UCSD-AML1 (cell line): ENCODE measurements around the gene USP21.
"Not testable (repeated sequence)": the region's sequence is repeated elsewhere in the genome, so short reads cannot be mapped to it uniquely, and the experiment has no call there.

Experiments
- DNase-seq: peaks from one replicate; lab custom pipeline; 2025; ENCODE audit not compliant: unreplicated experiment; lab: John Stamatoyannopoulos, UW

USP21 gene, protein sequence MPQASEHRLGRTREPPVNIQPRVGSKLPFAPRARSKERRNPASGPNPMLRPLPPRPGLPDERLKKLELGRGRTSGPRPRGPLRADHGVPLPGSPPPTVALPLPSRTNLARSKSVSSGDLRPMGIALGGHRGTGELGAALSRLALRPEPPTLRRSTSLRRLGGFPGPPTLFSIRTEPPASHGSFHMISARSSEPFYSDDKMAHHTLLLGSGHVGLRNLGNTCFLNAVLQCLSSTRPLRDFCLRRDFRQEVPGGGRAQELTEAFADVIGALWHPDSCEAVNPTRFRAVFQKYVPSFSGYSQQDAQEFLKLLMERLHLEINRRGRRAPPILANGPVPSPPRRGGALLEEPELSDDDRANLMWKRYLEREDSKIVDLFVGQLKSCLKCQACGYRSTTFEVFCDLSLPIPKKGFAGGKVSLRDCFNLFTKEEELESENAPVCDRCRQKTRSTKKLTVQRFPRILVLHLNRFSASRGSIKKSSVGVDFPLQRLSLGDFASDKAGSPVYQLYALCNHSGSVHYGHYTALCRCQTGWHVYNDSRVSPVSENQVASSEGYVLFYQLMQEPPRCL

DNA sequence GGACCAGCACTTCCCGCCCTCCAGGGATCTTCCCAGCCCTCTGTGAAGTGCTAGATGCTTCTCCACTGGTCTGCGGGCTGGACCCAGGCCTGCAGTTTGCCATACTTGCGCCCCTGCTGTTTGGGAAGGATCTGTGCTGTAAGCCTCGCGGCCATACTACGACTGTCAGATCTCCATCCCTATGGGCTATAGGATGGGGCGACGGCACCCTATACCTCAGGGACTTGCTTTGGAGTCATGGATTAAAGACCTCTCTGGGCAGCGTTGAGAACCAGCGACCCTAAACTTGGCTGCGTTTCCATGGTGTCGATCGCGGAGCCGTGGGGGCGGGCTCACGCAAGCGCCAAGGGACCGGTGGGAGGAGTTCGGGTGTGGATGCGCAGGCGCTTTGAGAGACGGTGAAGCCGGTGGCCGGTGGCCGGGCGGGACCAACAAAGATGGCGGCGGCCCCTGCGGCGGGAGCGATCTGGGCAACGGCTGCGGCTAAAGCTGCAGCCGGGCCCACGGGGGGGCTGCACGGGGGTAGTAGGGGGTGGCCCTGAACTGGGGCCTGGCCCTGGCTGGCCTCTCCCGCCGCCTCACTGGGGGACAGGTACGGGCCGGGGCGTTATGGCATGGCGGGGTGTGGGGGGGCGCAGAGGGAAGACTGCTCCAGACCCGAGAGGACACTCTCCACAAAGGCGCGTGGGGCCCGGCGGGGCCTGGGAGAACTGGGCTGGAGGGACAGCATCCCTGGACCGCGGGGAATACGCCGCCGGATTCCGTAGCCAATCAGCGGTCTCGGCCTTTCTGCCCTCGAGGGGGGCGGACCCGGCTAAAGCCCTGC, at the start of gene USP21:
TSS of gene USP21 (plus strand) at position 414 of the 826 bp plus-strand sequence. CDS start 1,141 bp downstream, outside the sequence.
- DNase-seq: peak; percentile 90

DNA sequence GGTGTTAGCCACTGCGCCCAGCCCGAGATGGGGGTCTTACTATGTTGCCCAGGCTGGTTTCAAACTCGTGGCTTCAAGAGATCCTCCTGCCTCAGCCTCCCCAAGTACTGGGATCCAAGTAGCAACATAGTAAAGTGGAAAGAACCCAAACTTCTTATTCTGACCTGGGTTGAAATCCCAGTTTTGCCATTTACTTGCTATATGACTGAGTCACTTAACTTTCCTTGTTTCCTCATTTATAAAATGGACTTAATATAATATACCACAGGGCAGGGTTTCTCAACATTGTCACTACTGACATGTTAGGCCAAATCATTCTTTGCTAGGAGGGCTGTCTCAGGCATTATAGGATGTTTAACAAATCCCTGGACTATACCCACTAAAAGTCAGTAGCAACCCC, 48.2 kb upstream of the USP21 start:
- DNase-seq: no peak

DNA sequence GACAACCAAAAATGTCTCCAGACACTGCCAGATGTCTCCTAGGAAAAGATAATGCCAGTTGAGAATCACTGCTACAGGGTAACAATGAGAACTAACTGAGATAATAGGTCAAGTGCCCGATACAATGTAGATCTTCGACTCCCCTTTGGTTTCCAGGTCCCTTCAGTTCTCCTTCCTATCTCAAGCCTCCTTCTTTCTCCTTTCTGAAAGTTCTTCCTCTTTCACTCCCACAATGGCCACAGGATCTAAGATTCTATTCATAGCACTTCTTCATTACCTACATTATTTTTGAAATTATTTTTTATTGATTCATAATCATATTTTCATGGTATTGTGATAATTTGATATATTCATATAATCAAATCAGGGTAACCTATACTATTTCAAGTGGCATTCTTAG, 47.8 kb upstream of the USP21 start:
- no peak for DNase-seq

DNA sequence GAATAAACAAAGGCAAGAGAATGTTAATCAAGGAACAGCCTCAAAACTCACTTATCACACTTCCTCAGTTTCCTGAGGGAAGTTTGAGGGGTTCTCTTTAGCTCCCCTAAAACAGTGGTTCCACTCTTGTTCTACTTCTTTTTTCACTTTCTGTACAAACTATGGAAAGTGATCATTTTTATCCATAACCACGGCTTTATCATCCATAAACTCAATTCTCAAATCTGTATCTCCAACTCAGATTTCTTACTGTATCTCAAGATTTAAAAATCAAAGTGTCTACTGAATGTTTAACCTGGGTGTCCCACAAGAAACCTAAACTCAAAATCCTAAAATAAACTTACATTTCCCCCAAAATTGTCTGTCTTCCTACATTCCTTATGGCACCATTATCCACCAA, 45.4 kb upstream of the USP21 start:
- DNase-seq: no peak

DNA sequence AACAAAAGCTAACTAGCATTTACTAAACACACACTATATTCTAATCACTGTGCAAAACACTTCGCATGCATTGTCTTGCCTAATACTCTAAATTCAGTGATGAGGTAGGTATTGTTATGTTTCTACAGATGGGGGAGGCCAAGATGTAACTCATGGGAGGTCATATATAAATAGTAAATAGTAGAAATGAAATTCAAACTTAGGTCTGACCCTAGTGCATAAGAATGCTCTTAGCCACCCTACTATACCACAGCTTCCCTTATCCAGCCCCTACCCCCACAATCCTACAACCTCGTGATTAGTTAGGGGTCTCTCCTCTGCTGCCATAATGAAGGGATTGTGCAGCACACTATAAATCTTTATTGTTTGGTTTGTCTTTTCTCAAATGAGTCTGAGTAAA, 44.7 kb upstream of the USP21 start:
- no peak for DNase-seq

DNA sequence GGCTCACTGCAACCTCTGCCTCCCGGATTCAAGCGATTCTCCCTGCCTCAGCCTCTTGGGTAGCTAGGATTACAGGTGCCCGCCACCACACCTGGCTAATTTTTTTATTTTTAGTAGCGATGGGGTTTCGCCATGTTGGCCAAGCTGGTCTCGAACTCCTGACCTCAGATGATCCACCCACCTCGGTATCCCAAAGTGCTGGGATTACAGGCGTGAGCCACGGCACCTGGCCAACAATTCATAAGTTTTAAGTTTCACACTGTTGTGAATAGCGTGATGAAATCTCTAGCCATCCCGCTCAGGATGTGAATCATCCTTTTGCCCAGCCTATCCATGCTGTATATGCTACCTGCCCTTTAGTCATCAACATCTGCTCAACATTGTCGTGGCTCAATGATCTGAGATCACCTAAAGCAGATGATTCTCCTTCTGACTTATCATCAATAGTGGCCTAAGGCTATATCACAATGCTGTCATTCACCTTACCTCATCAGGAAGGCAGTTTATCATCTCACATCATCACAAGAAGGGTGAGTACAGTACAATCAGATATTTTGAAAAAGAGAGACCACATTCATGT, 44.1 kb upstream of the USP21 start:
- no peak for DNase-seq

DNA sequence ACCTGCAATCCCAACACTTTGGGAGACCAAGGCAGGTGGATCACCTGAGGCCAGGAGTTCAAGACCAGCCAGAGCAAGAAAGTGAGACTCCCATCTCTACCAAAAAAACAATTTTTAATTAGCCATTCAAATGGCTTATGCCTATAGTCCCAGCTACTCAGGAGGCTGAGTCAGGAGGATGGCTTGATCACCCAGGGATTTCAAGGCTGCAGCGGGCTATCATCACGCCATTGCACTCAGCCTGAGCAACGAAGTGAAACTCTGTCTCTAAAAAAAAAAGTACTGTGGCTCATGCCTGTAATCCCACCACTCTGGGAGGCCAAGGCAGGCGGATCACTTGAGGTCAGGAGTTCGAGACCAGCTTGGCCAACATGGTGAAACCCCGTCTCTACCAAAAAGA, 43.3 kb upstream of the USP21 start:
- not testable (repeated sequence) for DNase-seq

DNA sequence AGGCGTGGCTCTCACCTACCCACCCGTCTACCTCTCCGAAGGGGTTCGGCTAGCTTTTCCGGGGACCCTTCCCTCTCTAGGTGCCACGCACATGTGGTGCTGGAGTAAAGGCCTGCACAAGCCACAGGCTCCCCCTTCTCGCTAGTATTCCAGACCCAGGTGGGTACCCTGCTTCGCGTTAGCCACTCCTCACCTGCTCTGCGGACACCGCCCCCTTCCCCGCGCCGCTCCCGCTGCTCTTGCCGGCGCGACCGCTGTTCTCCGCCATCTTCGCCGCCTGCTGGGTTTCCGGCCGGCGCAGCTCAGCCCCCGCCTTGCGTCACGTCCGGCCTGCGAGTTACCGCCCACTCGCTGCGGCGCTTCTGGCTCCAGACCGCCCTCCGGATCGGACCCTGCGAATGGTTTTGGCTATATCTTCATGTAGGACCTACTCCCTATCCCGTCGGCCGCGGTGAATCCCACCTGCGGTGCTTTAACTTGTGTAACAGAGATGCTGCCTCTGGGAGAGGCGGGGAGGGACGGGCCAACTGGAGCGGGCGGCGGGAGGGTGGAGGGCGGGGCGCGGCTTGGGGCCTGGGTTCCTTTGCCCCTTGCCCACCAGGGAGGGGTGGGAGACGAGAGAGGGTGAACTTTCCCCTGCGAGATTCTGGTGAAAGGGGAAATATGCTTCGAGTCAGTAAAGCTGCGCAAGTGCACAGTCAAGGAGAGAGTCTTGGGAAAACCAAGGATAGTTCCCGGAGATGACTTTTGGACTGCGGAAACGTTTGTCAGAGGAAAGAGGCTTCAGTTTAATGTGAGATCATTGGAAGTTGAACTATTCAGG, 41.3 kb upstream of the USP21 start, which contains the start of the genes NIT1 and PFDN2:
TSS of gene NIT1 (plus strand) at position 347 of the 823 bp plus-strand sequence. CDS start at position 419, 72 bp downstream.
TSS of gene PFDN2 (minus strand) at position 279 of the 823 bp plus-strand sequence. CDS start at position 268, 11 bp downstream.
- DNase-seq: peak; percentile 87

DNA sequence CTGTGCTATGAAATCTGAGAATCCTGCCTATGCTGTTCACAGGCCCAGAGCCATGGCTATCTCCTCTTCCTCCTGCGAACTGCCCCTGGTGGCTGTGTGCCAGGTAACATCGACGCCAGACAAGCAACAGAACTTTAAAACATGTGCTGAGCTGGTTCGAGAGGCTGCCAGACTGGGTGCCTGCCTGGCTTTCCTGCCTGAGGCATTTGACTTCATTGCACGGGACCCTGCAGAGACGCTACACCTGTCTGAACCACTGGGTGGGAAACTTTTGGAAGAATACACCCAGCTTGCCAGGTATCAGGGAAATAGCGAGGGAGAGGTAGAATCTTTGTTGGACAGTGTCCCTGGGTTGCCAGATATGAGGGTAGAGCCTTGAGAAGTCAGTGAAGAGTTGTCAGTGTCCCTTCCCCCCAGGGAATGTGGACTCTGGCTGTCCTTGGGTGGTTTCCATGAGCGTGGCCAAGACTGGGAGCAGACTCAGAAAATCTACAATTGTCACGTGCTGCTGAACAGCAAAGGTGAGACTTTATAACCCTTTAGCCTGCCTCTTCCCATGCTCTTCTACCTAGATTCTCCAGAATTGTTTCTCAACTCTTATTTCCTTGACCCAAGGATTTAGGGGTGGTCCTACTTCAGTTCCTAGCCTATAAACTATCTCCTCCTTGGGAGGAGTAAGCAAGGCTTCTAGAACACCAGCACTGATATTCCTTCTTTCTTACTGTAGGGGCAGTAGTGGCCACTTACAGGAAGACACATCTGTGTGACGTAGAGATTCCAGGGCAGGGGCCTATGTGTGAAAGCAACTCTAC, 40.0 kb upstream of the USP21 start:
- peak; percentile 36 for DNase-seq

DNA sequence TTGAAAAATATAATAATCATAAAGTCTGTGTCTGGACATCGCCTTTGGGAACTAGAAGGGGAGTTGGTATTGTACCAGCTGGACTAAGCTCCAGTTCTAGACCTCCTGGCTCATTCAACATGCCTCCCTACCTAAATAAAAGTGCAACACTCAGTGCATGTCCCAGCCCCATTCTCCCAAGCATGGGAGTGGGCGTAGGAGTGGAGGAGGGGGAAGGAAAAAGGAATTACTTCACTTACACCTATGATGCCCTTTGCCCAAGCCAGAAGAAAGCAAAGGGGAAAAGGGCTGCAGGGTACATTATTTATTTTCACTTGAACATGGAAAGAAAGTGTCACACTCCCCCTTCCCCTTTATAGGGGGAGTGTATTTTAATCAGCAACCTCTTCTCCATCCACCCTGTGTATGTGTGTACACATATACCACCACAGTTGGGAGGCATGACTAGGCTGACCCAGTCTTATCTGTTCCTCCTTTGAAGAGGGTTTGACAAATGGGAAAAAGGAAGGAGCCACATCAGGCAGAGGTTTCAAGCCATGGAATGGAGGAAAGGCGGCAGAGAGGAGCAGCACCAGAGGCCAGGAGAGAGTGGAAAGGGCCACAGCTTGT, 38.2 kb upstream of the USP21 start:
- DNase-seq: no peak

DNA sequence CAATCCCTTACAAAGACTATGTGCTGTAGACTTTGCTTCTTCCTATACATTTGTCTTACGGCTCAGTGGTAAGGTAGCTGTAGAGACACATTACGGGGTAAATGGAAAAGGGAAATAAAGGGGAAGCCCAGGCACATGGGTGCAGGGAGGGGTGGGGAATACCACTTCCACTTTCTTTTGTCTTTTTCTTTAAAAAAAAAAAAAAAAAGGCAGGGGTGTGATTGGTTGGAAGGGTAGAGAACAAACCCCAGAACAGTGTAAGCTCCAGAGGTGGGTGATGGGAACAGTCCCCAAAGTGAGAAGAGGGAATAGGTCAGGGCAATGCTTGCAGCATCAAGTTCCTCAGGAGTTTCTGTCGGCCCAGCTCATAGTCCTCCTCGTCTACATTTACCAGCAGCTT, 37.5 kb upstream of the USP21 start:
- no peak for DNase-seq

DNA sequence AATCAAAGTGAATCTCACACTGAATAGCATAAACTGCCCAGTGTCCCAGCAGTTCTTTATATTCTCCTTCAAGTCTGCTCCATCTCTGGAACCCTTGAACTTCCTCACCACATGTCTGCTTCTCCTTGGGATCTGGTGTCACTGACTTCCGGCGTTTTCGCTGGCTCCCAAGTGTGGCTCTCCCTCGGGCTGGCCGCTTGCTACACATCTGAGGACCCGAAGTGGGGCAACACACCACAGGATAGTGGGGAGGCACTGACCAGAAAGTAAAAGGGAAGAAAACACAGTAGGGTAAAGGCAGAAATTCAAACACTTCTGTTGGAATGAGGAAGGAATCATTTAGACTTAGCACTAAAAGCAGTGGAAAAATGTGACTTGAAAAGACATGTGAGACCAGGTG, 36.3 kb upstream of the USP21 start:
- DNase-seq: no peak

DNA sequence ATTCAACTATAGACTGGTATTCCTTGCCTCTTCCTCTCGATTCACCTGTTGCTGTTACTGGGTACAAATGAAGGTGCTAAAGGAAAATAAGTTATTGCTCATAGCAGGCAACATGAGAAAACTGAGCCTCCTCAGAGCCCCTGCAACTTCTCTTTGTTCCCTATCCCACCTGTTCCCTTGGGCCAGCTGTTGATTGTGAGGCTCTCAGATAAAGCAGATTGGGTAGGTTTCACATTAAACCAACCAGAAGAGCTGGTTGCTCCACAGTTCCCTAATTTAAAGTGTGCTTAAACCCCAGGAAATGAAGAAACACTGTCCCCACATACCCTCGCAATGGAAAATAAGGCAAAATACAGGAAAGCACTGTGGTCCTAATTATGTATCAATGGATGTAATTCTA, 31.7 kb upstream of the USP21 start:
- DNase-seq: no peak

DNA sequence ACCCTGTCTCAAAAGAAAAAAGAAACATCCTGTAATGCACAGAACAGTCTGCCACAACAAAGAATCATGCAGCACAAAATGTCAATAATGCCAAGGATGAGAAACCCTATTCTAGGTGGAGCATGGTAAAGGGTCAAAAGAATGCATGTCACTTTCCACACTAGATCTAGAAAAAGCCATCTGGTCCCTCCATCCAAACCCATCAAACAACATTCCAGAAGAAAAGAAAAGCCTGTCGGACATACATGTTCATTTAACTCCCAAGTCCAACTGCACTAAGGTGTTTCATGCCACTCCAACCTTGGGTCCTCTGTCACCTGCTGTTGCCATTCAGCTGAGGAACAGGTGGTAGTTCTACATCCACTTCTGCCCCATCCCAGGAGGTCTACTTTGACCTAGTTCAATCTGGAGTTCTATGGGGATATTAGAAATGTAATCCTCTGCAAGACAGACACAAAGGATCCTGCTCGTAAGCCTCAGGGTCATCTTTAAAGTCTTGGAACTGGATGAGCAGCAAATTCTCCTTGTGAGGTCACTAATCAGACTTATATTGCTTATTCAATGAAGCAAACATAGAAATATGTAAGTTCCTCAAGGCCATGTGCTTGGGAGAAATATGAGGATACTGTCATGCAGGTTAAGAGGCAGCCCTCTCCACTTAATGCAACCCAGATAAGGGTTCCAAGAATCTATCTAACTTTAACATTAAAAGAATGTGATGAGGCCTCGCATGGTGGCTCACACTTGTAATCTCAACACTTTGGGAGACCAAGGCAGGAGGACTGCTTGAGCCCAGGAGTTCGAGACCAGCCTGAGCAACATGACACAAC, 30.5 kb upstream of the USP21 start:
- DNase-seq: no peak

DNA sequence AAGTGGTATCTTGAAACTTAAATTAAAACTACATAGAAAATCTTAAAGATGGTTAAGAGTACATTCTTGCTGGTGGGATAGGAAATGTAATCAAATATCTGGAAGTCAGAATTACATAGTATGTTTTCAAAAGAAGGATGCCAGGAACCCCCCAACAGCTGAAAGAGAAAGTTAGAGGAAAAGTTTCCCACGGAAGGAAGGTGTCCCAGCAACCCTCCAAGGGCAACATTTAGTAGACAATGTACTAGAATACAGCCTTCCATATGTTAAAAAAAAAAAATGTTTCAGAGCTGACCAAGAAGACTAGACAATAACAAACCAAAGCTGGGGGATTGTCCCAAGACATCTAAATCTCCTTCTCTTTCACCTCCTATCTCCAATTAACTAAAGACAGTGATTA, 29.0 kb upstream of the USP21 start:
- DNase-seq: no peak

DNA sequence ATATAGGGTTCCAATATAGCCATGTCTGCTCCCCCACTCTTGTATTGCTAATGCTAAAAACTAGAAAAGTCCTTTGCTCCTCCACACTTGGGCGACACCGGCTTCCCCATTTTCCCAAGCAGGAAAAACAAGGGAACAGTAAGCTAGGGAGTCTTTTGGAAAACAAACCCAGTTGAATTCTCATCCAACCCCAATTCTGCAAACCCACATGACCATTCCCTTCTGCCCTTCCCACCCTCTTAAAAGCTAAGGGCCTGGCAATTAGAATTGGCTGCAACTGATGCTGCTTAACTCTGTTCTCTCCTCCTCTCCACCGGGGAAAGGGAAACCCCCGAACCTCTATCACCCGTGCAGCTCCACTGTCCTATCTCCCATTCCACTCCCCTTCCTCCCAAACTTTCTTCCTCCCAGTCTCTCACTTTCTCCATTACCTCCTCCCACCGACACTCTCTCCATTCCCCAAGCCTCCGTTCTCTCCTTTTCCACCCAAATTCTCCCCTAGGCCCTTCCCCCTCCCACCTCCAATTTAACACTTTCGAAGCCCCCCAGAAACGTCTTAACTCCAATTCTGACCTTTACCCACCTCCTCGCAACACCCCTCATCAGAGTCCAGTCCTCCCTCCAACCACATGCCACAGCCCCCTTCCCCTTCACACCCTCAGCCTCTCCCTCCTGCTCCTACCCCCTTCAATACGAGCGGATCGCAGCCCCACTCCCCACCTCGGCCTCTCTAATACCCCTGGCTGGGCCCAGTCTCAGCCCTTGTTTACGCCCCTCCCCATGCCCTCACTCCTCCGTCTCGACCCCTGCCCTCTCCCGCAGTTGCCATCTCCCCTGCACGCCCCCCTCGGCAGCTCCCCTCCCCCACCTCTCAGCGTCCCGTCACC, 27.5 kb upstream of the USP21 start:
- DNase-seq: no peak
